Measurements from ENCODE around the gene MRPL36. TPM values are rescaled to one million over a fixed set of nuclear protein-coding genes. Genes with fewer than 3 reads are reported as not detected.

MRPL36 gene
- total and polyA plus RNA-seq, 9 of the 15 experiments (the other 6 are each of a cell fraction or from before 2014, with no cell fraction given), result 78.3 to 557 (median 124) TPM

GRCh38 chr5:1801222-1801966 is 1.8 kb upstream of the MRPL36 start, which contains the start of gene NDUFS6 (continued):
- peak; percentile 43; the same call in 1 of the 2 replicates for TF ChIP-seq SPI1 (IDR thresholded peaks at IDR 0.05; ENCODE audit: borderline replicate concordance, low read depth, low read length)
- TF ChIP-seq BDP1 (IDR thresholded peaks at IDR 0.05; ENCODE audit: insufficient read depth, insufficient read length), result no peak
- no peak for TF ChIP-seq CREB5 (CRISPR knock-in tag; IDR thresholded peaks at IDR 0.05)
- TF ChIP-seq NCOA6 (IDR thresholded peaks at IDR 0.05), result peak; percentile 82
- TF ChIP-seq, protein P1, sequence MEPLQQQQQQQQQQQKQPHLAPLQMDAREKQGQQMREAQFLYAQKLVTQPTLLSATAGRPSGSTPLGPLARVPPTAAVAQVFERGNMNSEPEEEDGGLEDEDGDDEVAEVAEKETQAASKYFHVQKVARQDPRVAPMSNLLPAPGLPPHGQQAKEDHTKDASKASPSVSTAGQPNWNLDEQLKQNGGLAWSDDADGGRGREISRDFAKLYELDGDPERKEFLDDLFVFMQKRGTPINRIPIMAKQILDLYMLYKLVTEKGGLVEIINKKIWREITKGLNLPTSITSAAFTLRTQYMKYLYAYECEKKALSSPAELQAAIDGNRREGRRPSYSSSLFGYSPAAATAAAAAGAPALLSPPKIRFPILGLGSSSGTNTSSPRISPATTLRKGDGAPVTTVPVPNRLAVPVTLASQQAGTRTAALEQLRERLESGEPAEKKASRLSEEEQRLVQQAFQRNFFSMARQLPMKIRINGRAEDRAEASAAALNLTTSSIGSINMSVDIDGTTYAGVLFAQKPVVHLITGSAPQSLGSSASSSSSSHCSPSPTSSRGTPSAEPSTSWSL (CRISPR knock-in tag; IDR thresholded peaks at IDR 0.05; ENCODE audit: borderline replicate concordance), result no peak
- TF ChIP-seq ETV5 (CRISPR knock-in tag; IDR thresholded peaks at IDR 0.05; ENCODE audit: low read depth), result 0 out of 2 replicates have a peak, but pooled peaks have one; percentile 31
- no peak for TF ChIP-seq RERE (CRISPR knock-in tag; IDR thresholded peaks at IDR 0.05; ENCODE audit: borderline replicate concordance)
- no peak; the same call in 1 of the 2 replicates for TF ChIP-seq NR4A1 (CRISPR knock-in tag; IDR thresholded peaks at IDR 0.05)
- TF ChIP-seq NR4A1 (tag; IDR thresholded peaks at IDR 0.05), result 0 out of 2 replicates have a peak, but pooled peaks have one; percentile 44
- TF ChIP-seq FIP1L1 (IDR thresholded peaks at IDR 0.05; ENCODE audit: low read depth, low read length, poor library complexity, severe bottlenecking), result peak; percentile 66
- peak; percentile 96 for TF ChIP-seq POLR2G (IDR thresholded peaks at IDR 0.05; ENCODE audit: low read depth, low read length)
- peak; percentile 78; the same call in 1 of the 2 replicates for TF ChIP-seq CBX1 (IDR thresholded peaks at IDR 0.05; ENCODE audit: low read depth)
- no peak for TF ChIP-seq PURB (CRISPR knock-in tag; IDR thresholded peaks at IDR 0.05; ENCODE audit: low read depth)
- peak; percentile 68; the same call in 1 of the 2 replicates for TF ChIP-seq PKNOX1 (IDR thresholded peaks at IDR 0.05)
- peak; percentile 99 for TF ChIP-seq PHF8 (IDR thresholded peaks at IDR 0.05; ENCODE audit: borderline replicate concordance, low read length)
- no peak; the same call in 1 of the 2 replicates for TF ChIP-seq ZNF589 (CRISPR knock-in tag; IDR thresholded peaks at IDR 0.05; ENCODE audit: low read depth)
- TF ChIP-seq ZBTB7A (IDR thresholded peaks at IDR 0.05; ENCODE audit: borderline replicate concordance, control insufficient read depth, low read depth, low read length), result peak; percentile 50; the same call in 1 of the 2 replicates

Data from K562 (cell line).